MV-4-11 (cell line): ENCODE measurements around the gene ATP1A1.

Source experiments
- DNase-seq: peaks from one replicate; lab custom pipeline; 2025; lab: John Stamatoyannopoulos, UW

Gene ATP1A1

DNA sequence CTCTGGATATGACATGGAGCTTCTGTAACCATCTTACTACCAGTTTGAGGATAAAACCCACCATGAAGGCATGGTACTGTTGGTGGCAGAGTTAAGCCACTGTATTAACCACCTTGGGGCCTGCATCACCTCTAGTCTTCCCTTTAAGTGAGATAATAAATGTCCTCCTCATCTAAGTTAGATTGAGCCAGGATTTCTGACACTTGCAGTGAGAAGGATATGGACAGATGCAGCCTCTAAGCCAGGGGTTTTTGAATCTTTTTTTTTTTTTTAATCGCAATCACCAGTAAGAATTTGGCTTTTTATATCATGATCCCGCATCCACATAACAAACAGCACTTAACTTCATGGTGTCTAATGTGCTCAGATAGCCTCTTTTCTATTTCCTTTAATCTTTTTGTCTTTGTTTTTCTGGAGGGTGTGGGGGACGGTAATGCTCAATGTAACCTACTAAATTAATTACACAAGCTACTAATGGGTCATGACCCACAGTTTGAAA lies 42.2 kb downstream of the ATP1A1 start:
- DNase-seq, result no peak

DNA sequence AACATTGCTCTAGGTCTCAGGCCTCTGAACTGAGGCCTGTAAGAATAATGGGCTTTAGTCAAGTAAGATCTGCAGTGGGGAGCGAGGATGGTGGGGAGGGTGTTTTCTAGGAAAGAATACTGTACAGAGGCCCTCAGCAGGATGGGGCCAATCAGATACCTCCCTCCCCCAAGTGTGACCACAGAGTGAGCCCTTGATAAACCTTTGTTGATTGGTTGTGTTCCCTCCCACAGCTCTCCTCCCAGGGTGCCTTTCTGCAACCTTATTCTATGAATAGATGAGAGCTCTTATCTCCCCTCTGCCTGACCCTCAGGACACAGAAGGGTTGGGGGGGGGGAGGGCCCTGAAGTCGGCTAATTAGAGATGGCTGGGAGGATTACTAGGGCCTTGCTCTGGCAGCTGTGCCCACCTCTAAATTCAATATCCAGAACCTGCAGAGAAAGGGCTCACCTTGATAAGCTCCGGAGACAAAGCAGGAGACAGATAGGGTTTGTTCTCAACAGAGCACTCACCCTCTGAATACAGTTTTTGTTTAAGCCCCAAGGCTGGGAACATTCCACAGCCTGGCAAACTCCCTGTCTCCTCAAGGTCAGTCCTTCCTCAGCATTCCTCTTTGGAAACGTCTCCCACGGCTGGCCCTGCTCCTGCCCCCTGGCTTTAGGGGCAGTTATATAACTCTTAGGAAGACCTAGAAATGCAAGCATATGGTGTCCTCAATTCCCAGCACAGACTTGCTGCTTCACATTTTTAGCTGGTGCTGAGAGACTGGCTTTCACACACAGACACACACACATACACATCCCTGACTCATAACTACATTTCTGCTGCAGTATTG lies 42.9 kb downstream of the ATP1A1 start:
- DNase-seq, result no peak

DNA sequence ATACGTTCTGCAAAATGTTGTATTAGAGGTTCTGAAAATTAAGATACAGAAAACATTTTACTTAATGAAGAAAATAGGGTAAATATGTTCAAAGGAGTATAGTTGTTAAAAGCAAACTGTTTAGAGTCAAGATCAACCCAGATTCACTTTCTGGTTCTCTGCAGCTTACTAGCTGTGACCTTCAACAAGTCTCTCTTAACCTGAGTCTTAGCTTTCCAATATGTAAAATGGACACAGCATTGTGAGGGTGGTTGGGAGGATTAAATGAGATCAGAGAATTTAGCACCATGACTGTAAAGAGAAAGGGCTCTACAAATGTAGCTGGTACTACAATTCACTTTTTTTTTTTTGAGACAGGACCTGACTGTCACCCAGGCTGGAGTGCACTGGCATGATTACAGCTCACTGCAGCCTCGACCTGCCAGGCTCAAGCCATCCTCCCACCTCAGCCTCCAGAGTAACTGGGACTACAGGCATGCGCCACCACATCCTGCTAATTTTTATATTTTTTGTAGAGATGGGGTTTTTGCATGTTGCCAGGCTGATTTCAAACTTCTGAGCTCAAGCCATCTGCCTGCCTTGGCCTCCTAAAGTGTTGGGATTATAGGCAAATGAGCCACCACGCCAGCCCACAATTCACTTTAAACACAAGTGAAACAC lies 43.9 kb downstream of the ATP1A1 start:
- no peak for DNase-seq

DNA sequence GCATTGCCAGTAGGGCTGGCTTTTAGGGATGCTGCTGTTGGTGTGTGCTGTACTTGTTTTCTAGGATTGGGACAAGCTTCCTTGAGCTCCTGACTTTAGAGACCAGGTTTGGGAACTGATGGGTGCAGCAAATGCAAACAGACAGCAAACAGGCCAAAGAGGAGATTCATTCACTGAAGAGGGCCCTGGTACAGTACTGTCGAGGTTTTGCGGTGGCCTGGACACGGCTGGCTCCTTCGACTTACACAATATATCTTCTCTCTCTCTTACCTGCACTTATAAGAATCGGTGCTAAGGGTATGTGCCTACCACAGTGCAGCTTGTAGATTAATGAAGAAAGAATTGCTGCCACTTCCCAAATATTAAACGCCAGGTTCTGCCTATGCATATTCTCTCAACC lies 44.6 kb downstream of the ATP1A1 start:
- no peak for DNase-seq

DNA sequence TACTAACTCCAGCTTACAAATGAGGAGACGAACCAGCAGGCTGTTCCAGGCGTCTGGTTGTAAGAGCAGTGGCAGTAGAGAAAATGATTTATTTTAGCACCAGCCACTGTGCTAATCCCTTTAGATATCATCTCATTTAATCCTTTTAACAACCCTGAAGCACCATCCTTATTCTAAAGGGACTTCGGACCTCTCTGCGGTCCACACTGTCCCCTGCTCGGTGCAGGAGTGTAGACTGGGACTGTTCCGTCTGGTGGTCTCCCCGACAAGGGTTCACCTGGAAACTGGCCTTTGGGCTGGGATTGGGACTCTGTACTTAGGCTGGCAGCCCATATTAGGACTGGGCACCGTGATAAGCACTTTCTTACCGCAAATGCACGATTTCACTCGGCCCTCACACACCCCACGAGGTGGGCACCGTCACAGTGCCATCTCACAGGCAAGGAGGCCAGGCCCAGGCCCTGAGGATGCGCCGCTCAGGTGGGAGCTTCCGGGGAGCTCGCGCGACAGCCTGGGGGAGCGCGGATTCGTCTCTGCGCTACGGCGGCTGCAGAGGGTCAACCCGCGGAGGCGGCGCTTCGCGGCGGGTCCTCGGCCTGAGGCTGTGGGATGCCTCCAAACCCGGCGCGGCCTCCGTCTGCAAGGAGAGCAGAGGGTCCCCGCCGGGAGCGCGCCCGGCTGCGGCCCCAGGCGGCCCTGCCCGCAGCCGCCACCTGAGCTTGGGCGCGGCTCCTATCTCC lies 45.2 kb downstream of the ATP1A1 start:
- DNase-seq, result peak; percentile 41

DNA sequence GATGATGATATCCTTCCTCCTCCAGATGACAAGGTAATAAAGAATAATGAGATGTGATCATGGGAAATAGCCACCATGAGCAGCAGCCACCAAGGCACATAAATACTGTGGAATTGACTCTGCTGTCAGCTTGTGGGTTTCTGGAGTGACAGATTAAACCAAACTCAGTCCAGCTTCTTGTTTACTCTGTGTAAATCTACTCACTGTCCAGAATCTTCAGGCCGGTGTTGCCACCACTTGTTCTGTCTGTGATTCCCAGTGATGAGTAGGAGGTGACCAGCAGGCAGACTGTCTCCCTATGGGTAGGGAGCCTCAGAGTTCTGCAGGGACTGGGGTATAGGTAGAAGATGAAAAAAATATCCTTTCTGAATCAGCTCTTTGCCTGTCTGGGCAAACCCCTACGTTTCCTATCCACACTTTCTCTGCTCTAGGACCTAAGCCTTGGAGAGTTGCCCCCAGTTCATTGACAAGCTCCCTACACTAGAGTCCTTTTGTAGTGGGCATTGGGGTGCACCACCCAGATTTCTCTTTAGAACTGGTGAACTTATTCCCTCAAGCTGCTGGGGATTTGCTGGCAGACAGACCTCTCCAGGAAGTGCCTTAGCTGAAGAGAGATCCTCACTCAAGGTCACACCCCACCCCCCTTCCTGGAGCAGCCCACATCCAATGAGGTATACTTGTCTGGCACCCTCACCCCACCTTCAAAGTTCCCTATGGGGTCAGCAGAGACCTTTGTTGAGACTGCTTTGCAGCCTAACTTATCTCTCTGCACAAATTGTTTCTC lies 47.6 kb downstream of the ATP1A1 start:
- DNase-seq, result no peak

DNA sequence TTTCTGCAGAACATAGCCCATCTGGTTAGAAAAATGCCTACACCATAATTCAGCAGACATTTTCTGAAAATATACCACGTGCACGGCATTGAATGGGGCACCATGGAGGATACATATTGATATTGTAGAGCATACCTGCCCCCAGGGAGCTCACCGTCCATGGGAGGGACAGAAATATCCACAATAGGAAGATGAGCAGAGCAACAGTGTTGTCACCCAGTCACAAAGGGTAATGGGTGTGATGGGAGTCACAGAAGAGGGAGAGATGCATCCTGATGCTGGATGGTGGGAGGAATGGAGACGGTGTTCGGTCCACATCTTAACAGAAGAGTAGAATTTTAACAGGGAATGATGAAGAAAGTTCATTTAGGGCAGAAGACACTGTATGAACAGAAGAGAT lies 51.4 kb downstream of the ATP1A1 start:
- DNase-seq, result no peak

DNA sequence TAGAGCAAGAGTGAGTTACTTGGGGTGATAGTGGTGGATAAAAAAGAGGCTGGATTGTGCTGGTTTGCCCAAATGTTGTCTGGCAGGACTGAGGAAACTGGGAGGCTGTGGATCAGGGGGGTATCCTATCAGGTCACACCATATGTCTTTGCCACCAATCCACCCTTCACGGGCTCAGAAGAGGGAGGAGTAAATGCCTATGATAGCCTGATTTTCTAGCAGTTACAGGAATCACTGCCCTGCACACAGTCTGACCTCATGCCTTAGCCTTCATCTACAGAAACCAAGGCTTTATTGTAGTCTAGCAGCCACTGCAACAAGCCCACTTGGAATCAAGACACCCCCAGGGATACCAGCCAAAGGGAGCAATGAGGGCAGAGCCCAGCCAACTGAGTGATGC lies 51.8 kb downstream of the ATP1A1 start:
- no peak for DNase-seq

DNA sequence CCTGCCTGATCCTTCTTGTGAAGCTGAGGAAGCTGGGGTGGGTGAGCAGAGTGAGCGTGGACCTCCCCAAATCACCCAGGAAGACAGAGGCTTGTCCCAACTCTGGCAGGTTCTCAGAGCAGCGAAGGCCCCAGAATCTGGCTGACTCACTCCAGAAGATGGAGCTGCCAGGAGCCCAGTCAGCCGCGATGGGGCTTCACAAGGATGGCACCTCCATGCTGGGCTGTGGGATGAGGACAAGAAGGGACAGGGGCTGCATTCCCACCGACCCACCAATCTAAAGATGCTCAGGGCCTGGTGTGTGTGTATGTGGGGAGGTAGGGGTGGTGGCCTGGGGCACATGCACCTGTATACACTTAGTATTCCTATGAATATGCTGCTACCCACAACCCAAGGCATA lies 52.9 kb downstream of the ATP1A1 start:
- DNase-seq, result no peak

DNA sequence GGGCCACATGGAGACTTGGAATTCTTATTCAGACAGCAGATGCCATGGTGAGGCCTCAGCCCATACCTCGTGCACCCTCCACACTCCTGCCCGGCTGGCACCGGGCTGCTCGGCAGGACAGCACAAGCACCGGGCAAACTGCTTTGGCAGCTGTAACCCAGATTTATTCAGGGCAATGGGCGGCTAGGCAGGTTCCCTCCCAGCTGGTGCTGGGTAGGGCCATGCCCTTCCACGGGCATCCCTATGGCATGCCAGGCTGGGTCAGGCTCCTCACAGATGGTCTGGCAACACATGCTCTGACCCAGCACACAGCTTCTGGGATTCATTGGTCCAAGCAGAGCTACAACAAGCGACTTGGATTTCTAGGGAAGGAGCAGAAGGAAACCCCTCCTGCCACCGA lies 53.4 kb downstream of the ATP1A1 start:
- no peak for DNase-seq

DNA sequence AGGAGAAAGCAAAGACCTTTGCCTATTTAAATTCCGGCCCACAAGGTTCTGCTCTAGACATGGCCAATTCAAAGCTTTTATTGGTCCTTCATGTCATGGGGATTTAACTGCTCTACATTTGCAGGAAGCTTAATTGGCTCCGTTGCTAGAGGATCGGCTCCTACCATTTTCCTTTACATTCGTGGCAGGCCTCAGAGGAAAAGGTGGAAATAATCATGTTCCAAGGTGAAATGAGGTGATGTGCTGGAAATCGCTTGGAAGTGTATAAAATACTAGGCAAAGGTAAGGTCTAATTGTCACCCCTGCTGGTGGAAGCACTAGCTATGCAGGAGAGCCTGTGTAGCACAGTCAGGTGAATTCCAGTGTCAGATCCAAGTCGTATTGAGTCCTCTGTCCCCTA lies 55.5 kb downstream of the ATP1A1 start:
- DNase-seq, result no peak

DNA sequence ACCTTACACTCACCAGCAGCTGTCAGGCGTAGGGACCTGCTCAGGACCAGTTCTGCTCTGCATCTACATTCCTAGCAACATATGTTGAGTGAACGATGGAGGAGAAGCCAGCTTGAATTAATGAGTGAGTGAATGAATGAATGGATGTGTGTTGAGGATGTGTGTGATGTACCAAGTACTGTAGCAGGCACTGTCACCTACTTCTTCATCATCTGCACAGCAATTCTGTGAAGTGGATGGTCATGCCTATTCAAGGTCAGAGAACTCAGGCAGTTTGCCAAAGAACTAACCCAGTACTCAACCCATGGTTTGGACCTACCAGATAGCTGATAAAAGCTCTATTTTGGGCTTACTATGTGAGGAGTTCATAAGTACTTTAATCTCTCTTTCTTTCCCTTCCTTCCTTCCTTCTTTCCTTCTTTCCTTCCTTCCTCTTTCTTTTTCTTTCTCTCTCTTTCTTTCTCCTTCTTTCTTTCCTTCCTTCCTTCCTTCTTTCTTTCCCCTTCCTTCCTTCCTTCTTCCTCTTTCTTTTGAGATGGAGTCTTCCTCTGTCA lies 56.9 kb downstream of the ATP1A1 start:
- DNase-seq, result no peak

DNA sequence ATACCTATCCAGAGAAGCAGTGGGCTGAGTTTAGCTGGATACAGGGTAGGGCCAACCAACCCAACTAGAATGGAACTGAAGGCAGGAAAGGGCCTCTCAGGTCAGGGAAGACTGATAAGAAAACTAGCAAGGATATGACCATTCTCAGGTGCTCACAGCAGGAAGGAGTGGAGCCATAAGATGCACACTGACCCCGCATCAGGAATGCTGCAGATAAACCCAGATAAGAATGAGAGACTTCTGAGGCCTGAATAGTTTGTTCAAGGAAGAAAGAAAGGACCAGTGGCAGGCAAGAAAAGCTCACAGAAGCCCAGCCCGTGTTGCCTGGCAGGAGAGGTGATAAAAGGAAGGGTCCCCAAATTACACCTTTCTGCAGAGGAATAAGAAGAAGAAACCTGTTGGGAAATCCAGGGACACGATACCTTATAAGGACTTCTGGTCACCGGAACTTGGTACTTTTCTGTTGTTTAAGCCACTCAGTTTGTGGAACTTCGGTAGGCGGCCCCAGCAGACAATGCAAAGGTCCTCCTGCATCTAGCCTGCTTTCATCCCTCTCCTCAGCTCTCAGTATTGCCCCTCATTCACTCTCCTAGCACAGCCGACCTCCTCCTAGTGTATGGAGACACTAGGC lies 58.9 kb downstream of the ATP1A1 start:
- DNase-seq, result no peak

DNA sequence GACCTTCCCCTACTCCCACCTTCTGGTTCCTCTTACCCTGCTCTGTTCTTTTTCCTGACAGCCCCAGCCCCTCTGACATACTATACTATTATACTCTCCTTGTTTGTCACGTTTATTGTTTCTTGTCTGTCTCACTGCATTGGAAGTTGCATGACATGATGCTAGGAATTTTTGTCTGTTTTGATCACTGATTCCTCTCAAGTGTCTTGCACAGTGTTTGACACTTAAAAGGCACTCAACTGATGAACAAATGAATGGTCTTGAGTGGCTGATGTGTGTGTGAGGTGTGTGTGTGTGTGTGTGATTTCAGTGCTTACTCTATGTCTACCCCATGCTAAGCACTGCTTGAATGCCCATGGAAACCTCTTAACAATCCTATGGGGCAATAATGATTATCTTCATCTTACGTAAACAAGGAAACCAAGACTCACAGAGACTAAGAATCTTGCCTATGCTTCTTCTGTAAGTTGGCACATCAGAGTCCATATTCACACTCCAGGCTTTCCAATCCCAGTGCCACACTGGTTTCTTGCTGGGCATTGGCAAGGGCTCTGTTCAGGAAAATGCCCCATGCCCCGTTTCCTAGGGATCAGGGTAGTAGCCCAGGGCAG lies 59.7 kb downstream of the ATP1A1 start:
- DNase-seq, result no peak

DNA sequence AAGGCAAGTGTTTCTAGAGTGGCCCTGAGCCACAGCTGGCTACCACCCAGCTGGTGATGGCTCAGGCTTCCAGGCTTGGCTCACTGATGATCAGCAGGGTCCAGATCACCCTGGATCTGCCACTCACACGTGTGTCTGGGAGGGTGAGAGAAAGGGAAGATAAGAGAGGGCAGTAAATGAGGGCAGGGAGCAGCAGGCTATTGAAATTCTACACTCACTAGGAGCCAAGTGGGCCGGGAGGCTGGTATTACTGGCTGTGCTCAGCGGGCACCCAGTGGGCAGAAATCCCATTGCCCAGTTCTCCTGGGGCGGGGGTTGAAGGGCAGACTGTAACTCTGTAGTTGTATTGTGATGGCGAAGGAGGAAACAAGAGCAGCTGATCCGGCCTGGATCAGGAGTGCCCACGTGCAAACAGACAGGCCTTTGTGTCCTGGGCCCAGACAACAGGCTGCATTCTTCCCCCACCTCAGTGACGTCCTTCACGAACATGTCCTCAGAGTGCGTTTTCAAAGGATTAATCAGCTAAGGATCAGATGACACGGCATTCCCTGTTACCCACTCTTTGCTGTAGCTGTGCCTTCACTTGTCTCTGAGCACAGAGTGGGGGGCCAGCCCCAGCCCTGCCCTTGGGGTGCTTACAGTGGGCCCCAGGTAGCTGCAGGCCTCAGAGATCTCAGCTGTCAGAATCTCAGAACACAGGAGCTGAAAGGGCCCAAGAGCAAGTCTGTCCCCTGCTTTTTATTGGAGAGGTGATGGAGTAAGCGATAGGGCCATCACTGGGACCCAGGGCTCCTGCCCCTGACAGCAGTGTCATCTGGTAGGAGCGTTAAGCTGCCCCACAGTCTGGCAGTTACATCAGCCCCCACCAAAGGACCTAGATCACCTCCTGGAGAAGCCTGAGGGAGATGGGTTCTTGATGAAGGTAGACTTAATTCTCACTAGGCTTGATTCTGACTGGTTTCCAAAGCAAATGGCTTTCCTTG lies 60.5 kb downstream of the ATP1A1 start:
- no peak for DNase-seq

DNA sequence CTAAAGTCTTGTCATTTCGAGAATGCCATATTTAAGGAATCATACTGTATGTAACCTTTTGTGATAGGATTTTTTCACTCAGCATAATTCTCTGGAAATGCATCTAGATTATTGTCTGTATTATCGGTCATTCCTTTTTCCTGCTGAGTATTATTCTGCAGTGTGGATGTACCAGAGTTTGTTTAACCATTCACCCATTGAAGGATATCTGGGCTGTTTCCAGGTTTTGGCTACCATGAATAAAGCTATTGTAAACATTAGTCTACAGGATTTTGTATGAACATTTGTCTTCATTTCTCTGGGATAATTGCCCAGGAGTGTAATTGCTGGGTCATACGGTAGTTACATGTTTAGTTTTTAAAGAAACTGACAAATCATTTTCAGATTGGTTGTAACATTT lies 61.8 kb downstream of the ATP1A1 start:
- DNase-seq, result no peak

DNA sequence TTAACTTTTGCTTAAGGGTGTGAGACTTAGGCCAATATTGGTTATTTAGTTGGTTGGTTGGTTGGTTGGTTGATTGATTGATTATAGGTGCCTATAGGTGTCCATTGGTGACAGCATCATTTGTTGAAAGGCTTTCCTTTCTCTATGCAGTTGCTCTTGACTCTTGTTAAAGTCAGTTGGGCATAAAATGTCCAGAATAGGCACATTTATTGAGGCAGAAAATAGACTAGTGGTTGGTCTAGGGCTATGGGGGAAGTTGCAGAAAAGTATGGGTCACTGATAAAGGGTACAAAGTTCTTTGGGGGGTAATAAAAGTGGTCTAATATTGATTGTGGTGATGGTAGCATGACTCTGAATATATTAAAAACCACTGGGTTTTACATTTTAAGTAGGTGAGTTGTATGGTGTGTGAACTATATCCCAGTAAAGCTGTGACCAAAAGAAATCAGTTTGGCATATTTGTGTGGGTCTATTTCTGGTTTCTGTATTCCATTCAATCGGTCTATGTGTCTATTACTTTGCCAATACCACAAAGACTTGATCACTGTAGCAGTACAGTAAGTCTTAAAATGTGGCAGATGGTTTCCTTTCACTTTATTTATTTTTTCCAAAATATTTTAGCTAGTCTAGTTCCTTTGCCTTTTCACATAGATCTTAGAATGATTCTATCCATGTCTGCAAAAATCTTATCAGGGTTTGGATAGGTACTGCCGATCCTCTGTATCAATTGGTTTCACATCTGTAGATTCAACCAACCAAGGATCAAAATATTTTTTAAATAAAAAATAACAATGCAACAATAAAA lies 63.0 kb downstream of the ATP1A1 start:
- no peak for DNase-seq

DNA sequence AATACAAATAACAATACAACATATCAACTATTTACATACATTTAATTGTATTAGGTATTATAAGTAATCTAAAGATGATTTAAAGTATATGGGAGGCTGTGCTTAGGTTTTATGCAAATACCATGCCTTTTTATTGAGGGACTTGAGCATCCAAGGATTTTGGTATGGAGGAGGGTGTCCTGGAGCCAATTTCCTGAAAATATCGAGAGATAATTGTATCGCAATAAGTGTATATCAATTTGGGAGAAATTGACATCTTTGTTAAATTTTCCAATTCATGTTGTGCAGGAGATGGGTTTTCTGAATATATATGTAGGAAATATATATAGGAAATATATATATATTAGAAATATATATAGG lies 63.5 kb downstream of the ATP1A1 start:
- DNase-seq, result no peak

DNA sequence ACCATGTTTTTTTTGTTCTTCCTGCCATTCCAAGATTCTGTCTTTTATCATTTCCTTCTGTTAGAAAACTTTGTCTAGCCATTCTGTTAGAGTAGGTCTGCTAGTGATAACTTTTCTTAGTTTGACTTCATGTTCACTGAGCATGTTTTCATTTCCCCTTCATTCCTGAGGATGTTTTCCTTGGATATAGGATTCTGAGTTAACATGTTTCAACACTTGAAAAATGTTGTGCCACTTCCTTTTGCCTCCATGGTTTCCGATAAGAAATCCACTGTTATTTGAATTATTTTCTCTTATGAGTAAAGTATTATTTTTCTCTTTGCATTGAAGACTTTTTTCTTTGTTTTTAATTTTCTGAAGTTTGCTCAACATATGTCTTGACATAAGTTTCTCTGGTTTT lies 66.7 kb downstream of the ATP1A1 start:
- no peak for DNase-seq
